ENCODE results near the gene KCNJ5. TPM values are rescaled to one million over a fixed set of nuclear protein-coding genes. Genes with fewer than 3 reads are reported as not detected.

Gene KCNJ5
- total RNA-seq, 2 experiments from 2014 or later = not detected

DNA sequence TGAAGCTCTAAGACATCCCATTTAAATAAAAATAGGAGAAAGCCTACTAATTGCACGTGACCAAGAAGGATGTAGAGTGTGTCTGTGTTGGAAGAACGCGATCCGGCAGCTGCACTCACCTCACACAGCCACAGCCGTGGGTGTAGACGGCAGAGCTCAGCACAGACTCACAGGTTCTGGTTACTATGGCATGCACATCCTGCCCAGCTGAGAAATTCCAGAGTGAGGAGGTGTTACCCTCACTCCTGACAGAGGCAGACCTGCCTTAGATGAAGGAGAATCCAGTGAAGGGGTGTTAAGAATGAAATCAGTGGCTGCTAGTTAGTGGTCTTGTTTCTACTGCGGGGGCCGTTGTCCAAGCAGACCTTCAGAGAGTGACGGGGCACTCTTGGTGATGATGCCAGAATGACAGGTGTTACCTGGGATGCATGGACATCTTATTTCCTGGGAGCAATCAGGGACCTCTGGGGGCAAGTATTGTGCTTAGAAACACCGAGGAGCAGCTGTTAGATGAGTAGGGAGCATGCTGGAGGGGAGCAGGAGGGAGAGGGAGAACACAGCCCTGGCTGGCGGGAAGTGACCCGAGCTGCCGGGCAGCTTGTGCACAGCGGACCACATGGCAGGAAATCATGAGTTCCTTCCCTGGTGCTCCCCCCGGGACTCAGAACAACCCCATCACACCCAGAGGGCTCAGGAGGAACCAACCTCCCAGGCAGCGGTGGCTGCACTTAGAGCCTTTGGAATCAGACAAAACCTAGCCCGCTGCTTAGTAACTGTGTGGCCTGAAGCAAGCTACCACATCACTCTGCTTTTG is 12.3 kb downstream of the KCNJ5 start:
- CTCF ChIA-PET = interaction anchor here (0.6 to 1.4 kb wide), 3 partner anchors 9 to 53 kb away, joined by 3 read pairs; no protein-coding TSS in a partner anchor
- Mint-ChIP-seq H3K9me3 (no peaks in the 10 kb centered on the region), H3K4me3 (no peak overlapping the region), H3K27me3 (peaks cover 60% of the 10 kb centered on the region), H3K36me3 (ENCODE audit: low read depth) (no peaks in the 10 kb centered on the region), H3K4me1 (peaks cover 13% of the 10 kb centered on the region), H3K27ac (no peak overlapping the region)
- POLR2A ChIA-PET = no interaction called here
- no peak for DNase-seq

DNA sequence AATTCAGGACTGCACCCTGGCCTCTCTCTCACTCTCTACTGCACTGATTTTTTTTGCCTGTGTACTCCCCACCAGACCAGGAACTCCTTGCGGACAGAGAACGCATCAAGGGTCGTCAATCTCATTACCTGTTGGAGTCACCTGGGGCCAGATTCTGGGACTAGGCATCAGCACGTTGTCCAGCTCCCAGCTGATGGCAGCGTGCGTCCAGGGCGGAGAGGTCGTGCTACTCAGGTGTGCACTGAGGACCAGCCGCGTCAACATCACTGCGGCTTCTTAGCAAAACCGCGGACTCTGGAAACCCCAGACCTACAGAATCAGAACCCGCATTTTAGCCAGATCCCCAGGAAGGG is 13.1 kb downstream of the KCNJ5 start:
- ChIA-PET POLR2A (no interaction called here), CTCF (interaction anchor here (0.6 to 1.4 kb wide), 2 partner anchors 15 to 52 kb away, joined by 3 read pairs; no protein-coding TSS in a partner anchor)
- H3K9me3 Mint-ChIP-seq = no peaks in the 10 kb centered on the region
- no peak for DNase-seq
- H3K4me1 Mint-ChIP-seq = peaks cover 14% of the 10 kb centered on the region
- H3K4me3 Mint-ChIP-seq = no peak overlapping the region
- no peaks in the 10 kb centered on the region for H3K36me3 Mint-ChIP-seq (ENCODE audit: low read depth)
- peaks cover 64% of the 10 kb centered on the region for H3K27me3 Mint-ChIP-seq
- no peak overlapping the region for H3K27ac Mint-ChIP-seq

DNA sequence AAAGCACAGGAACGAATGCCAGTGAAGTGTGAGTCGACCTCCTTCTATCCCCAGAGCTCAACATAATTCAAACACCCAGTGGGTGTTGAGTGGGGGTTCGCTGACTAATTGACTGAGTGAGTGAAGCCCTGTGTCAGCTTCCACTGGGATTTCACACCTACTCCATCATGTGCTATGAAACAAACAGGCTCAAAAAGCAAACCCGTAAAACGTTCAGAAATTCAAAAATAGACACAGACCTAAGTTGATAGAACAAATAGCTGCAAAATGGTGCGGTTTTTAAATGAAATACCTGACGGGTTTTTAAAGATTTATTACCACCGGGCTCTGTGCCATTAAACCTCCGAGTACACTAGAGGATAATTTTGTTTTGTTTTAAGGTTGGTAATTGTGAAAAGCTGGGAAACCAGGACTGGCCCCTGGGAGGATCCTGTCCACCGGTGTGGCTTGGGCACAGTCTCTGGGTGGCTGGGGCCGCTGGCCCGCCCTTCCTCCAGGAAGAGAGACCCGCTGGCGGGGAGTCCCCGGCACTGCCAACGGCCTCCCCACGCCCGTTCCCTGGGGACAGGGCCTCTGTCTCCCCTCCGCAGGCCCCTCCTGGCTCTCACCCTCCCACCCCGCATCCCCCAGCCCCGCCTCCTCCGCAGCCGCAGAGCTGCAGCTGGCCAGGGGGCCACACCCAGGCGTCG is 13.6 kb downstream of the KCNJ5 start:
- H3K27ac Mint-ChIP-seq = no peak overlapping the region
- DNase-seq = no peak
- ChIA-PET CTCF (interaction anchor here (1.0 to 1.4 kb wide), 3 partner anchors 16 to 21 kb away, joined by 3 to 4 read pairs (median 3); no protein-coding TSS in a partner anchor), POLR2A (no interaction called here)
- no peaks in the 10 kb centered on the region for H3K9me3 Mint-ChIP-seq
- H3K36me3 Mint-ChIP-seq (ENCODE audit: low read depth) = no peaks in the 10 kb centered on the region
- H3K4me3 Mint-ChIP-seq = peak overlapping the region; percentile 19
- peaks cover 14% of the 10 kb centered on the region for H3K4me1 Mint-ChIP-seq
- H3K27me3 Mint-ChIP-seq = peaks cover 65% of the 10 kb centered on the region

DNA sequence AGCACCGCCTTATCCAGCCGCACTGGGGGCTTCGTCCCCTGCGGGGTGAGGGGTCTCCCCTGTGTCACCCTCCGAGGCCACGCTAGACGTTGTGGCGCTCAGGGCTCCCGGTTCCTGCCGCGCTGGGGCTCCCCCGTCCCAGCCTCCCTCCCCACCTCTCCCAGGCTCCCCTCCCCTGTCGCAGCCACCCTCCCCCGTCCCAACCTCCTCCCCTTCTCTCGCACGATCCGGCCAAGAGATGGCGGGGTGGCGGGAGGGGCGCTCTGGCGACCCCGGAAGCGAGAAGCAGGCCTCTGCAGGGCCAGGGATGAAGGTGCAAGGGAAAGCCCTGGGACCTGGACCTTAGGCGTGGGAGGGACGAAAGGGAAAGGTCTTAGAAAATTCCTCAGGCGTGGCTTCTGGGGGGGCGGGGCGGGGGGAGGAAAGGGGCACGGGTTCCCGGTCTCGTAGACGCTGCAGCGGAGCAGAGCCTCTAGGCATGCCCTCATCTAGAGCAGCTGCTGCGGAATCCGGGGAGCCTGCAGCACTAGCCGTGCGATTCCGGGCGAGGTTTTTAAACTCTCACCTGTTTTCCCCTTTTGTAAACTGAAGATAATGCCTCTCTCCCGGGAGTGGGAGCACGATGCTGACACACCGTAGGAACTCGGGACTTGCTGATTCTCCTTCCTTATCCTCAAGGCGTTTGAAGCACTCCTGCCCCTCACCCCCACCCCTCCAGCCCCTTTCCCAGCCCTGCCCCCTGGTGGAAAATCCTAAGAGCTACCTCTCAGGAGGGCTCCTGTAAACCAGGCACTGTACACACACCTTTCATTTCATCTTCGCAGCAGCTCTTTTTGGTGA is 14.4 kb downstream of the KCNJ5 start:
- DNase-seq = peak; percentile 44
- ChIA-PET CTCF (interaction anchor here (0.6 to 1.4 kb wide), 6 partner anchors 13 to 49 kb away, joined by 3 to 4 read pairs (median 3); no protein-coding TSS in a partner anchor), POLR2A (no interaction called here)
- peaks cover 65% of the 10 kb centered on the region for H3K27me3 Mint-ChIP-seq
- H3K27ac Mint-ChIP-seq = no peak overlapping the region
- no peaks in the 10 kb centered on the region for H3K36me3 Mint-ChIP-seq (ENCODE audit: low read depth)
- peaks cover 14% of the 10 kb centered on the region for H3K4me1 Mint-ChIP-seq
- H3K9me3 Mint-ChIP-seq = no peaks in the 10 kb centered on the region
- peak overlapping the region; percentile 64 for H3K4me3 Mint-ChIP-seq

DNA sequence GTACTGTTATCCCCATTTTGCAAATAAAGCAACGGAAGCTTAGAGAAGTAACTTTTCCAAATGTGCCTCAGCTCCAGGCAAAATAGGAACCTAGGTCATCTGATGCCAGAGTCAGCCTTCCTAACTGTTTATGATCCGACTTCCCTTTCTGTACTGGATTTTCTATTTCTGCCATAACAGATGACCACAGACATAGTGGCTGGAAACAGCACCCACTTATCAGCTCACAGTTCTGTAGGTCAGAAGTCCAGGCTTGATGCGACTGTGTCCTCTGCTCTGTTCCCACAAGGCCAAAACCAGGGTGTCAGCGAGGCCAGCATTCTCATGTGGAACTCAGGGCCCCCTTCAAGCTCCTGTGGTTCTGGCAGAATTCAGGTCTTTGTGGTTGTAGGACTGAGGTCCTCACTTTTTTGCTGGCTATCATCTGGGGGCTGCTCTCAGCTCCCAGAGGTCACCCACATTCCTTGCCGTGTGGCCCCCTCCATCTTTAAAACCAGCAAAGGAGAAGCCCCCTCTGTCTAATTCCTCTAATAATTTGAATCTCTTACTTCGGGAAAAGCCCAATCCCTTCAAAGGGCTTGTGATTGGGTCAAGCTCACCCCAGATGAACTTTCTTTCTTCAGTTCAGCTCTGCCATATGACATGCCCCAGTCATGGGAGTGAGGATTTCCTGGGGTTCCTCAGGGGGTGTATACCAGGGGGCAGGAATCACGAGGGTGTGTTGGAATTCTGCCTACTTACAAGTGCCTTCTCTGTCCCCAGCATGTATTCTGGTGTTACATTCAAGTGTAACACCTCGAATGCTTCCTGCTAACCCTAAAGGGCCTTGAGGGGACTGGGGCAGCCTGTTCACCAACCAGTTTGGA is 15.3 kb downstream of the KCNJ5 start:
- H3K4me1 Mint-ChIP-seq = peaks cover 14% of the 10 kb centered on the region
- no peak for DNase-seq
- H3K27me3 Mint-ChIP-seq = peaks cover 65% of the 10 kb centered on the region
- H3K4me3 Mint-ChIP-seq = peak overlapping the region; percentile 64
- H3K9me3 Mint-ChIP-seq = no peaks in the 10 kb centered on the region
- POLR2A ChIA-PET = no interaction called here
- H3K36me3 Mint-ChIP-seq (ENCODE audit: low read depth) = no peaks in the 10 kb centered on the region
- H3K27ac Mint-ChIP-seq = no peak overlapping the region
- CTCF ChIA-PET = interaction anchor here (0.6 to 1.7 kb wide), 7 partner anchors 12 to 48 kb away, joined by 3 to 4 read pairs (median 3); no protein-coding TSS in a partner anchor

DNA sequence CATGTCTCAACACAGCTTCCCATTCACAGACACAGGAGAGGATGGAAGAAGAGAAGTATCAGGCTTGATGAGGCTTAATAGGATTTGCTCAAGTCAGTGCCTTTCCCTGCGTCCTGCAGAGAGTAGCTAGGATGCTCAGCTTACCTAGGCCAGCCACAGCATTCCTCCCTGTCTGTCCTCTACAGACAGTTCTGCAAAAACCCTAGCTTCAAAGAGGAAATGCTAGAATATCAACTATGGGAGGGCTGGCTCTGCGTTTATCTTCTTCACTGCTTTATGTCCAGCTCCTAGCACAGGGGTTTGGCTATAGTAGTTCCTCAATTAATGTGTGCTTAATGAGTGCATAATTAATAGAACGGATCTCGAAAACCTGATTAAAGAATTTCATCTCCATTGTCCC is 16.4 kb downstream of the KCNJ5 start:
- Mint-ChIP-seq H3K4me1 (peaks cover 14% of the 10 kb centered on the region), H3K4me3 (no peak overlapping the region), H3K27me3 (peaks cover 61% of the 10 kb centered on the region), H3K27ac (no peak overlapping the region), H3K36me3 (ENCODE audit: low read depth) (no peaks in the 10 kb centered on the region), H3K9me3 (no peaks in the 10 kb centered on the region)
- ChIA-PET POLR2A (no interaction called here), CTCF (interaction anchor here (1.2 to 1.9 kb wide), 4 partner anchors 12 to 16 kb away, joined by 3 to 6 read pairs (median 4); no protein-coding TSS in a partner anchor)
- DNase-seq = no peak

DNA sequence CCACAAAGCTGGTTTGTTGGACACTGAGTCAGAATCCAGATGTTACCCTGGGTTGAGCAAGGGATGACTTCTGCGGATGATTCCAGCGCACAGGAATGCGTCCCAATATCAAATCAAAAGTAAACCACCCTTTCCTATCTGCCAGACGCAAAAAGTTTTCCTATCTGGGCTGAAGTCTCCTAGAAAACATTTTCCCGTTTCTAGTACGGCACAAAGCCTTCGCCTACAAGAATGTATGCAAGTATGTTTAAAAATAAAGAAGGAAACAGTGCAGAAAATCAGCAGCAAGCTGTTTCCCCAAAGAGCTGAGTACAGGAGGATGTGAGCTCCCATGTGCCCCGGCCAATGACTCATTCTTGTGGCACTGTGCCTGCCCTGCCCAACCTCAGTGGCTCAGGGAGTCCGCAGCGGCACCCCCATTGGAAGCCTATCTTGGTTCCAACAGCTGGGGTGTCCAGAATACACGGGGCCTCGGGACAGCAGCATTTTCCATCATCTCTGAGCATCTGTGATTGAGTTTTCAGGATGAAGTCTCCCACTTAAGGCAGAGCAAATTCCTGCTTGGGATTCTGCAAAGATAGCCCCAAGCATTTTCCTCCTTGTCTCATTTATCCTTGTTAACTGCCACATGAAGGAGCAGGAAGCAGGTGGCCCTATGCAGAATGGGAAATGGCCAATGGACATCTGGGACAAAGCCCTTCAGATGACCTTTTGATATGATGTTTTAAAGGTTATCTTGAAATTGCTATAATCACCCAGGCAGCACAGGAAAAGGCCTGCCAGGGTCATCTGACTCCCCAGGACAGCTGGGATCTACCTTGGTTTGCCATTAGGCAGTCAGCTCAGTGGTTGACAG is 17.5 kb downstream of the KCNJ5 start:
- DNase-seq = no peak
- CTCF ChIA-PET = interaction anchor here (0.6 to 1.9 kb wide), 4 partner anchors 11 to 165 kb away, joined by 3 to 6 read pairs (median 4); no protein-coding TSS in a partner anchor

DNA sequence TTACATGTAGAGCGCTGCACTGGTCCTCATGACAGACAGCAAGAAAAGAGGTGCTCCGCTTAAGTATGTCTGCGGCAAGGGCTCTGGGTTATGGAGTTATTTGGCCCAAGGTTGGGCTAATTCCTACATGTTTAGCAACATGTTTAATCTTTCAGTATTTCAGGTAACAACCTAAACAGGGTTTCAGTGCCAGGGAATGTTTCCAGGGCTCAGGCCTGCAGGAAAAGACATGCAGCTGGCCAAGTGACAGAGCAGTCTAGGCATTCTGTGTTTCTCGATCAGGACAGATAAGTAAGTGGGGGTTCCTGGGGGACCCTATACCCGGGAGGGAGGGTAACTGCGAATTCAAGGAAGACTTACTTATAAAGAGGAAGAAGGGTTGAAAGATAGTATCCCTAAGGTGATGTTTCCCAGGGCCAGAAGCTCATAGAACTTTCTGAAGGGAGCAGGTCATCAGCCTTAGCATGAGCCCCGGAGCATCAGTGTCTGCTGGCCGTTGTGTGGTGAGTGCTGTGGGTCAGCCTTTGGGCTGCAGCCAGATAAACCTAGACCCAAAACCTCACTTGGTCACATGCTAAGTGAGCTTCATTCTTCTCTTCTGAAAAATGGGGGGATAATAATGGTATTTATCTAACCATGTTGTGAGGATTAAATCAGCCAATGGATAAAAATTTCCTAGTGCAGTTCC is 18.4 kb downstream of the KCNJ5 start:
- peaks cover 11% of the 10 kb centered on the region for H3K4me1 Mint-ChIP-seq
- CTCF ChIA-PET = no interaction called here
- H3K36me3 Mint-ChIP-seq (ENCODE audit: low read depth) = no peaks in the 10 kb centered on the region
- no peak overlapping the region for H3K4me3 Mint-ChIP-seq
- no peaks in the 10 kb centered on the region for H3K9me3 Mint-ChIP-seq
- no peak overlapping the region for H3K27ac Mint-ChIP-seq
- DNase-seq = no peak
- POLR2A ChIA-PET = no interaction called here
- H3K27me3 Mint-ChIP-seq = peaks cover 42% of the 10 kb centered on the region

More for the DNA sequence above, 17.5 kb downstream of the KCNJ5 start:
- Mint-ChIP-seq H3K36me3 (ENCODE audit: low read depth) (no peaks in the 10 kb centered on the region), H3K27ac (no peak overlapping the region), H3K4me1 (peaks cover 14% of the 10 kb centered on the region), H3K9me3 (no peaks in the 10 kb centered on the region), H3K27me3 (peaks cover 50% of the 10 kb centered on the region), H3K4me3 (no peak overlapping the region)
- POLR2A ChIA-PET = no interaction called here

DNA sequence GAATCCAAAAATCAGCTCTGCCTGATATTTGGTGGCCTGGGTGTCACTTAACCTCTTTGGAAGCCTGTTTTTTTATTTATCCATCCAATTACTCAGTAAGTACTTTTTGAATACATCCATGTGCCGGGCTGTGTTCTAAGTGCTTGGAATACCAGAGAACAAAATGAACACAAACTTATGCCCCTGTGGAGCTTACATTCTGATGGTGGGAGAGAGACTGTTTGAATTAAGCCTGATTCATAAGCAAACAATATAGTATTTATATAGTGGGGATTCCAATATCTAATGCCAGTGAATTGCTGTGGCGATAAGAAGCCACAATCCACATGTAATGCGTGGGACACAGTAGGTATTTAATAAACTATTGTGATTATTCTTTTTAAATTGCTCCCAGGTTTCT is 19.4 kb downstream of the KCNJ5 start:
- H3K27me3 Mint-ChIP-seq = peaks cover 38% of the 10 kb centered on the region
- H3K27ac Mint-ChIP-seq = no peak overlapping the region
- no peaks in the 10 kb centered on the region for H3K9me3 Mint-ChIP-seq
- POLR2A ChIA-PET = no interaction called here
- H3K36me3 Mint-ChIP-seq (ENCODE audit: low read depth) = no peaks in the 10 kb centered on the region
- CTCF ChIA-PET = interaction anchor here (0.6 kb wide), 1 partner anchor 192 kb away, joined by 3 read pairs; no protein-coding TSS in a partner anchor
- no peak for DNase-seq
- H3K4me3 Mint-ChIP-seq = no peak overlapping the region
- H3K4me1 Mint-ChIP-seq = peaks cover 9% of the 10 kb centered on the region

DNA sequence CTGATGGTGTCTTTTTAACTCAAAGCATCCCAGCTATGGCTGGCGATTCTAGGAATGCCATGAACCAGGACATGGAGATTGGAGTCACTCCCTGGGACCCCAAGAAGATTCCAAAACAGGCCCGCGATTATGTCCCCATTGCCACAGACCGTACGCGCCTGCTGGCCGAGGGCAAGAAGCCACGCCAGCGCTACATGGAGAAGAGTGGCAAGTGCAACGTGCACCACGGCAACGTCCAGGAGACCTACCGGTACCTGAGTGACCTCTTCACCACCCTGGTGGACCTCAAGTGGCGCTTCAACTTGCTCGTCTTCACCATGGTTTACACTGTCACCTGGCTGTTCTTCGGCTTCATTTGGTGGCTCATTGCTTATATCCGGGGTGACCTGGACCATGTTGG is 20.1 kb downstream of the KCNJ5 start:
- Mint-ChIP-seq H3K4me1 (peaks cover 2% of the 10 kb centered on the region), H3K9me3 (no peaks in the 10 kb centered on the region), H3K4me3 (no peak overlapping the region), H3K27ac (no peak overlapping the region), H3K36me3 (ENCODE audit: low read depth) (no peaks in the 10 kb centered on the region), H3K27me3 (peaks cover 31% of the 10 kb centered on the region)
- ChIA-PET CTCF (interaction anchor here (0.6 kb wide), 2 partner anchors 27 to 192 kb away, joined by 3 read pairs; no protein-coding TSS in a partner anchor), POLR2A (no interaction called here)
- no peak for DNase-seq

DNA sequence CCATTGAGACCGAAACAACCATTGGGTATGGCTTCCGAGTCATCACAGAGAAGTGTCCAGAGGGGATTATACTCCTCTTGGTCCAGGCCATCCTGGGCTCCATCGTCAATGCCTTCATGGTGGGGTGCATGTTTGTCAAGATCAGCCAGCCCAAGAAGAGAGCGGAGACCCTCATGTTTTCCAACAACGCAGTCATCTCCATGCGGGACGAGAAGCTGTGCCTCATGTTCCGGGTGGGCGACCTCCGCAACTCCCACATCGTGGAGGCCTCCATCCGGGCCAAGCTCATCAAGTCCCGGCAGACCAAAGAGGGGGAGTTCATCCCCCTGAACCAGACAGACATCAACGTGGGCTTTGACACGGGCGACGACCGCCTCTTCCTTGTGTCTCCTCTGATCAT is 20.5 kb downstream of the KCNJ5 start:
- Mint-ChIP-seq H3K4me1 (peaks cover 2% of the 10 kb centered on the region), H3K4me3 (no peak overlapping the region), H3K36me3 (ENCODE audit: low read depth) (no peaks in the 10 kb centered on the region), H3K27ac (no peak overlapping the region), H3K27me3 (peaks cover 27% of the 10 kb centered on the region), H3K9me3 (no peaks in the 10 kb centered on the region)
- CTCF ChIA-PET = interaction anchor here (0.6 to 0.9 kb wide), 2 partner anchors 9 to 28 kb away, joined by 3 read pairs; no protein-coding TSS in a partner anchor
- POLR2A ChIA-PET = no interaction called here
- no peak for DNase-seq

Measured in activated CD4-positive, alpha-beta T cell treated with anti-CD3 and anti-CD28 coated beads, Interleukin-2, amount 10 ng/mL, durations not matched to agents 7 days and 5 days (primary cell).